Subcutaneous abdominal adipose tissue (tissue), 5 donors: ENCODE results near the gene PDZRN3.
A peak's percentile ranks its signal among the peaks of the same experiment; 100 is the strongest.

Source experiments
- H3K27ac ChIP-seq: one replicate; pipeline ENCODE4 v1.7.0; 2013; ENCODE audit warnings: low read depth, mild to moderate bottlenecking, inconsistent platforms, low read length, moderate library complexity
- H3K27me3 ChIP-seq, 5 donors: one replicate each; pipeline ENCODE4 v1.7.0; 2013; ENCODE audit warnings: low read length in 5 of 5, inconsistent platforms in 1 of 5; ENCODE audit not compliant: control insufficient read depth in 5 of 5, insufficient read depth in 4 of 5
- H3K36me3 ChIP-seq, 5 donors: one replicate each; pipeline ENCODE4 v1.7.0; 2013; ENCODE audit warnings: low read length in 5 of 5; ENCODE audit not compliant: control insufficient read depth in 5 of 5, insufficient read depth in 5 of 5
- H3K4me1 ChIP-seq, 5 donors: one replicate each; pipeline ENCODE4 v1.7.0; 2013; ENCODE audit warnings: low read length in 5 of 5, mild to moderate bottlenecking in 3 of 5, moderate library complexity in 1 of 5; ENCODE audit not compliant: control insufficient read depth in 5 of 5, insufficient read depth in 5 of 5
- H3K4me3 ChIP-seq, 5 donors: one replicate each; pipeline ENCODE4 v1.7.0; 2013; ENCODE audit warnings: low read length in 5 of 5, low read depth in 1 of 5
- H3K9ac ChIP-seq, 5 donors: one replicate each; pipeline ENCODE4 v1.7.0; 2013; ENCODE audit warnings: low read length in 5 of 5, mild to moderate bottlenecking in 4 of 5, moderate library complexity in 3 of 5
- H3K9me3 ChIP-seq, 5 donors: one replicate each; pipeline ENCODE4 v1.7.0; 2013; ENCODE audit warnings: low read length in 5 of 5; ENCODE audit not compliant: control insufficient read depth in 5 of 5
- donor health status: healthy.
- donor health status: healthy.
- donor health status: healthy.
- donor health status: healthy.
- donor health status: healthy.

Gene PDZRN3

GRCh38 chr3:73437828-73438227 lies 186.9 kb downstream of the PDZRN3 start:
- H3K4me3 ChIP-seq, result no peak overlapping the region
- H3K36me3 ChIP-seq, result no peaks in the 10 kb centered on the region
- no peaks in the 10 kb centered on the region for H3K9me3 ChIP-seq
- no peak overlapping the region for H3K27ac ChIP-seq
- H3K27me3 ChIP-seq, result no peaks in the 10 kb centered on the region
- peaks cover 0 to 4% (median 0%) of the 10 kb centered on the region in 5 donors for H3K4me1 ChIP-seq
- H3K9ac ChIP-seq, result no peak overlapping the region

GRCh38 chr3:73435055-73435454 lies 189.7 kb downstream of the PDZRN3 start:
- Histone ChIP-seq H3K4me1 (peaks cover 0 to 14% (median 7%) of the 10 kb centered on the region in 5 donors), H3K4me3 (no peak overlapping the region), H3K36me3 (no peaks in the 10 kb centered on the region), H3K27ac (no peak overlapping the region), H3K27me3 (no peaks in the 10 kb centered on the region), H3K9ac (no peak overlapping the region), H3K9me3 (no peaks in the 10 kb centered on the region)

GRCh38 chr3:73433687-73434086 lies 191.1 kb downstream of the PDZRN3 start:
- H3K36me3 ChIP-seq, result no peaks in the 10 kb centered on the region
- H3K4me1 ChIP-seq, result peaks cover 0 to 14% (median 7%) of the 10 kb centered on the region in 5 donors
- no peaks in the 10 kb centered on the region for H3K27me3 ChIP-seq
- H3K4me3 ChIP-seq, result no peak overlapping the region
- H3K9ac ChIP-seq, result no peak overlapping the region
- no peaks in the 10 kb centered on the region for H3K9me3 ChIP-seq
- no peak overlapping the region for H3K27ac ChIP-seq

GRCh38 chr3:73433079-73433478 lies 191.7 kb downstream of the PDZRN3 start:
- Histone ChIP-seq H3K9me3 (no peaks in the 10 kb centered on the region), H3K27me3 (no peaks in the 10 kb centered on the region), H3K9ac (no peak overlapping the region), H3K4me1 (peaks cover 0 to 14% (median 7%) of the 10 kb centered on the region in 5 donors), H3K4me3 (no peak overlapping the region), H3K27ac (no peak overlapping the region), H3K36me3 (no peaks in the 10 kb centered on the region)

- H3K27me3 ChIP-seq, result no peaks in the 10 kb centered on the region
- peaks cover 0 to 14% (median 7%) of the 10 kb centered on the region in 5 donors for H3K4me1 ChIP-seq
- no peaks in the 10 kb centered on the region for H3K9me3 ChIP-seq
- H3K36me3 ChIP-seq, result no peaks in the 10 kb centered on the region
- H3K27ac ChIP-seq, result no peak overlapping the region
- H3K9ac ChIP-seq, result peak overlapping the region in 1 of 5 donors; percentile 18
- no peak overlapping the region for H3K4me3 ChIP-seq
These were observed 192.1 kb downstream of the PDZRN3 start for GRCh38 chr3:73432706-73433032.

GRCh38 chr3:73432023-73432705 lies 192.6 kb downstream of the PDZRN3 start:
- peak overlapping the region in 1 of 5 donors; percentile 6 for H3K4me3 ChIP-seq
- peaks cover 0 to 14% (median 7%) of the 10 kb centered on the region in 5 donors for H3K4me1 ChIP-seq
- no peaks in the 10 kb centered on the region for H3K36me3 ChIP-seq
- H3K27me3 ChIP-seq, result no peaks in the 10 kb centered on the region
- peak overlapping the region in 2 of 5 donors; percentile 18 to 28 for H3K9ac ChIP-seq
- no peaks in the 10 kb centered on the region for H3K9me3 ChIP-seq
- H3K27ac ChIP-seq, result no peak overlapping the region

- no peaks in the 10 kb centered on the region for H3K36me3 ChIP-seq
- H3K9me3 ChIP-seq, result no peaks in the 10 kb centered on the region
- H3K4me1 ChIP-seq, result peaks cover 3 to 14% (median 7%) of the 10 kb centered on the region in 5 donors
- no peak overlapping the region for H3K4me3 ChIP-seq
- H3K27ac ChIP-seq, result no peak overlapping the region
- H3K9ac ChIP-seq, result no peak overlapping the region
- H3K27me3 ChIP-seq, result no peaks in the 10 kb centered on the region
These were observed 193.4 kb downstream of the PDZRN3 start for GRCh38 chr3:73431183-73431900.

GRCh38 chr3:73427048-73427706 lies 197.6 kb downstream of the PDZRN3 start:
- Histone ChIP-seq H3K9ac (no peak overlapping the region), H3K4me3 (no peak overlapping the region), H3K27ac (no peak overlapping the region), H3K9me3 (no peaks in the 10 kb centered on the region), H3K27me3 (no peaks in the 10 kb centered on the region), H3K36me3 (no peaks in the 10 kb centered on the region), H3K4me1 (peaks cover 3 to 22% (median 15%) of the 10 kb centered on the region in 5 donors)

- no peak overlapping the region for H3K27ac ChIP-seq
- H3K4me3 ChIP-seq, result no peak overlapping the region
- H3K4me1 ChIP-seq, result peaks cover 3 to 19% (median 11%) of the 10 kb centered on the region in 5 donors
- H3K27me3 ChIP-seq, result no peaks in the 10 kb centered on the region
- H3K9me3 ChIP-seq, result no peaks in the 10 kb centered on the region
- no peaks in the 10 kb centered on the region for H3K36me3 ChIP-seq
- no peak overlapping the region for H3K9ac ChIP-seq
These were observed 198.1 kb downstream of the PDZRN3 start for GRCh38 chr3:73426606-73427005.

GRCh38 chr3:73423116-73423515 lies 201.6 kb downstream of the PDZRN3 start:
- no peaks in the 10 kb centered on the region for H3K27me3 ChIP-seq
- no peak overlapping the region for H3K4me3 ChIP-seq
- H3K36me3 ChIP-seq, result no peaks in the 10 kb centered on the region
- H3K4me1 ChIP-seq, result peaks cover 7 to 37% (median 33%) of the 10 kb centered on the region in 5 donors
- no peak overlapping the region for H3K27ac ChIP-seq
- no peak overlapping the region for H3K9ac ChIP-seq
- H3K9me3 ChIP-seq, result no peaks in the 10 kb centered on the region
